Effector memory CD8-positive, alpha-beta T cell (primary cell): ENCODE data around the gene RAP1GAP2.
A peak's percentile ranks its signal among the peaks of the same experiment; 100 is the strongest.
"Not testable (repeated sequence)": the region's sequence is repeated elsewhere in the genome, so short reads cannot be mapped to it uniquely, and the experiment has no call there.

Experiments used
- ATAC-seq: fragments of 150-1000 bp; cut with Tn5 transposase; replicated peaks from 2 replicates; pipeline ENCODE4 v1.10.0; 2021; ENCODE audit warnings: mild to moderate bottlenecking, moderate library complexity
- DNase-seq, 3 experiments: peaks; one replicate each; pipeline ENCODE4 v3.0.0; 2021
- H3K27ac Mint-ChIP-seq, 2 donors: one replicate each; pipeline ENCODE4 v1.8.0; 2022; ENCODE audit warnings: mild to moderate bottlenecking in 2 of 2, mixed read lengths in 2 of 2, moderate library complexity in 2 of 2
- H3K27me3 Mint-ChIP-seq, 2 donors: one replicate each; pipeline ENCODE4 v1.8.0; 2022; ENCODE audit warnings: mixed read lengths in 2 of 2
- H3K36me3 Mint-ChIP-seq: one replicate; pipeline ENCODE4 v1.8.0; 2022; ENCODE audit warnings: mild to moderate bottlenecking, moderate library complexity, mixed read lengths; ENCODE audit not compliant: insufficient read depth
- H3K4me1 Mint-ChIP-seq, 2 donors: one replicate each; pipeline ENCODE4 v1.8.0; 2022; ENCODE audit warnings: low read depth in 2 of 2, mixed read lengths in 2 of 2
- H3K4me3 Mint-ChIP-seq, 2 donors: one replicate each; pipeline ENCODE4 v1.8.0; 2022; ENCODE audit warnings: mild to moderate bottlenecking in 2 of 2, mixed read lengths in 2 of 2, moderate library complexity in 2 of 2
- H3K9me3 Mint-ChIP-seq, 2 donors: one replicate each; pipeline ENCODE4 v1.8.0; 2022; ENCODE audit warnings: mixed read lengths in 2 of 2

Gene RAP1GAP2

GRCh38 chr17:2998469-2998901, 202.2 kb downstream of the RAP1GAP2 start:
- Mint-ChIP-seq H3K4me1 (peaks cover 3 to 17% of the 10 kb centered on the region in 2 donors), H3K27ac (peak overlapping the region in 1 of 2 donors; percentile 52), H3K36me3 (peaks cover 62% of the 10 kb centered on the region)
- H3K4me3 Mint-ChIP-seq, H3K9me3 Mint-ChIP-seq, H3K27me3 Mint-ChIP-seq, ATAC-seq, DNase-seq: not testable (repeated sequence)

- ATAC-seq (peak; percentile 45), DNase-seq (no peak)
- no peaks in the 10 kb centered on the region for H3K9me3 Mint-ChIP-seq
- H3K4me3 Mint-ChIP-seq = peak overlapping the region in 1 of 2 donors; percentile 21
- H3K4me1 Mint-ChIP-seq = peaks cover 3 to 17% of the 10 kb centered on the region in 2 donors
- H3K36me3 Mint-ChIP-seq = peaks cover 61% of the 10 kb centered on the region
- H3K27ac Mint-ChIP-seq = peak overlapping the region; percentile 46 to 73
- no peaks in the 10 kb centered on the region for H3K27me3 Mint-ChIP-seq
These were observed 206.5 kb downstream of the RAP1GAP2 start for GRCh38 chr17:3002538-3003295.

GRCh38 chr17:3003296-3004149, 207.3 kb downstream of the RAP1GAP2 start:
- Mint-ChIP-seq H3K9me3 (no peaks in the 10 kb centered on the region), H3K27me3 (no peaks in the 10 kb centered on the region), H3K4me1 (peaks cover 3 to 13% of the 10 kb centered on the region in 2 donors), H3K36me3 (peaks cover 57% of the 10 kb centered on the region), H3K4me3 (peak overlapping the region in 1 of 2 donors; percentile 27), H3K27ac (peak overlapping the region; percentile 46 to 73)
- DNase-seq = no peak
- no peak for ATAC-seq

GRCh38 chr17:3004150-3004801, 208.0 kb downstream of the RAP1GAP2 start:
- peak overlapping the region; percentile 13 to 73 for H3K27ac Mint-ChIP-seq
- ATAC-seq = peak; percentile 57
- peaks cover 60% of the 10 kb centered on the region for H3K36me3 Mint-ChIP-seq
- H3K27me3 Mint-ChIP-seq = no peaks in the 10 kb centered on the region
- peaks cover 3 to 13% of the 10 kb centered on the region in 2 donors for H3K4me1 Mint-ChIP-seq
- peak overlapping the region; percentile 4 to 6 for H3K4me3 Mint-ChIP-seq
- no peaks in the 10 kb centered on the region for H3K9me3 Mint-ChIP-seq
- DNase-seq = peak; percentile 17 to 29 (median 27)

- H3K4me3 Mint-ChIP-seq = peak overlapping the region in 1 of 2 donors; percentile 36
- no peak for DNase-seq
- peaks cover 64% of the 10 kb centered on the region for H3K36me3 Mint-ChIP-seq
- H3K27me3 Mint-ChIP-seq = no peaks in the 10 kb centered on the region
- no peaks in the 10 kb centered on the region for H3K9me3 Mint-ChIP-seq
- ATAC-seq = no peak
- peak overlapping the region; percentile 13 to 73 for H3K27ac Mint-ChIP-seq
- H3K4me1 Mint-ChIP-seq = peaks cover 3 to 13% of the 10 kb centered on the region in 2 donors
These were observed 208.7 kb downstream of the RAP1GAP2 start for GRCh38 chr17:3004925-3005324.

GRCh38 chr17:3005696-3006095, 209.5 kb downstream of the RAP1GAP2 start:
- H3K27me3 Mint-ChIP-seq = no peaks in the 10 kb centered on the region
- peaks cover 3 to 13% of the 10 kb centered on the region in 2 donors for H3K4me1 Mint-ChIP-seq
- DNase-seq (no peak), ATAC-seq (no peak)
- H3K4me3 Mint-ChIP-seq = no peak overlapping the region
- peaks cover 72% of the 10 kb centered on the region for H3K36me3 Mint-ChIP-seq
- H3K27ac Mint-ChIP-seq = peak overlapping the region in 1 of 2 donors; percentile 73
- no peaks in the 10 kb centered on the region for H3K9me3 Mint-ChIP-seq

GRCh38 chr17:3006801-3007200, 210.6 kb downstream of the RAP1GAP2 start:
- no peak for ATAC-seq
- peaks cover 78% of the 10 kb centered on the region for H3K36me3 Mint-ChIP-seq
- no peak for DNase-seq
- H3K9me3 Mint-ChIP-seq = no peaks in the 10 kb centered on the region
- no peak overlapping the region for H3K4me3 Mint-ChIP-seq
- H3K4me1 Mint-ChIP-seq = peaks cover 3 to 13% of the 10 kb centered on the region in 2 donors
- H3K27me3 Mint-ChIP-seq = no peaks in the 10 kb centered on the region
- peak overlapping the region in 1 of 2 donors; percentile 50 for H3K27ac Mint-ChIP-seq

- Mint-ChIP-seq H3K4me1 (peaks cover 3 to 7% of the 10 kb centered on the region in 2 donors), H3K27me3 (no peaks in the 10 kb centered on the region), H3K36me3 (peaks cover 80% of the 10 kb centered on the region), H3K4me3 (no peak overlapping the region), H3K27ac (no peak overlapping the region), H3K9me3 (no peaks in the 10 kb centered on the region)
- no peak for DNase-seq
- no peak for ATAC-seq
These were observed 211.4 kb downstream of the RAP1GAP2 start for GRCh38 chr17:3007651-3008121.

- no peaks in the 10 kb centered on the region for H3K9me3 Mint-ChIP-seq
- ATAC-seq = no peak
- DNase-seq = no peak
- H3K36me3 Mint-ChIP-seq = peaks cover 85% of the 10 kb centered on the region
- no peaks in the 10 kb centered on the region for H3K27me3 Mint-ChIP-seq
- H3K4me3 Mint-ChIP-seq = no peak overlapping the region
- H3K4me1 Mint-ChIP-seq = peaks cover 0 to 1% of the 10 kb centered on the region in 2 donors
- H3K27ac Mint-ChIP-seq = no peak overlapping the region
These were observed 212.4 kb downstream of the RAP1GAP2 start for GRCh38 chr17:3008336-3009288.

GRCh38 chr17:3009411-3009920, 213.2 kb downstream of the RAP1GAP2 start:
- Mint-ChIP-seq H3K9me3 (no peaks in the 10 kb centered on the region), H3K27ac (no peak overlapping the region), H3K27me3 (no peaks in the 10 kb centered on the region), H3K4me1 (peaks cover 0 to 1% of the 10 kb centered on the region in 2 donors), H3K4me3 (no peak overlapping the region), H3K36me3 (peaks cover 86% of the 10 kb centered on the region)
- DNase-seq (no peak), ATAC-seq (no peak)

GRCh38 chr17:3011891-3012290, 215.7 kb downstream of the RAP1GAP2 start:
- DNase-seq (no peak), ATAC-seq (no peak)
- Mint-ChIP-seq H3K27me3 (no peaks in the 10 kb centered on the region), H3K36me3 (peaks cover 84% of the 10 kb centered on the region), H3K27ac (no peak overlapping the region), H3K9me3 (no peaks in the 10 kb centered on the region), H3K4me3 (no peak overlapping the region), H3K4me1 (peaks cover 0 to 1% of the 10 kb centered on the region in 2 donors)

- Mint-ChIP-seq H3K27me3 (no peaks in the 10 kb centered on the region), H3K36me3 (peaks cover 88% of the 10 kb centered on the region), H3K27ac (no peak overlapping the region), H3K9me3 (no peaks in the 10 kb centered on the region), H3K4me1 (no peaks in the 10 kb centered on the region), H3K4me3 (no peak overlapping the region)
- ATAC-seq (peak; percentile 75), DNase-seq (peak; percentile 27 to 35 (median 29))
These were observed 216.8 kb downstream of the RAP1GAP2 start for GRCh38 chr17:3012926-3013581.
